Thyroid gland (tissue), 4 donors: ENCODE results near the gene SCYGR2. TPM values are rescaled to one million over a fixed set of nuclear protein-coding genes. Genes with fewer than 3 reads are reported as not detected.

Source experiments
- DNase-seq, 2 donors: peaks; one replicate each; pipeline ENCODE4 v3.0.0-alpha.2; 2019
- H3K27ac ChIP-seq, 3 donors: fragments of 200-600 bp; sonication (generic); 1 replicate in 2 of 3; 2 replicates in 1 of 3; pipeline ENCODE4 v1.5.1; 2016 to 2019; ENCODE audit warnings: mild to moderate bottlenecking in 1 of 3, moderate library complexity in 1 of 3
- H3K27me3 ChIP-seq: fragments of 200-600 bp; sonication (generic); one replicate; pipeline ENCODE4 v1.5.1; 2019
- H3K36me3 ChIP-seq, 2 donors: fragments of 200-600 bp; sonication (generic); one replicate each; pipeline ENCODE4 v1.5.1; 2016 to 2019
- H3K4me1 ChIP-seq, 2 donors: fragments of 200-600 bp; sonication (generic); one replicate each; pipeline ENCODE4 v1.5.1; 2017 to 2019
- H3K4me3 ChIP-seq, 3 donors: fragments of 200-600 bp; sonication (generic); replicated peaks in 1 of 3; 1 replicate in 2 of 3; 2 replicates in 1 of 3; pipeline ENCODE4 v1.5.1; 2016; ENCODE audit warnings: mild to moderate bottlenecking in 1 of 3
- H3K9me3 ChIP-seq: fragments of 200-600 bp; sonication (generic); one replicate; pipeline ENCODE4 v1.5.1; 2017
- POLR2A ChIP-seq, 2 donors: fragments of 450-650 bp; IDR thresholded peaks; one replicate each; pipeline ENCODE4 v1.6.1; 2017; ENCODE audit warnings: antibody characterized with exemption in 2 of 2, mild to moderate bottlenecking in 2 of 2, moderate library complexity in 1 of 2
- WGBS, 2 donors: methylation state at CpG; one replicate each; pipeline ENCODE4 v1.1.5; 2017; 5-methylcytosine and 5-hydroxymethylcytosine counted together
- intact Hi-C: fragments of 100-400 bp; cut with DNase I; formaldehyde crosslinking; loops from one replicate; pipeline ENCODE4 v1.15.1; 2023
- total RNA-seq, 4 donors: library from RNA; depleted of rRNA; stranded (reverse); fragments of >200 nt; gene quantifications; one replicate each; pipeline ENCODE4 v1.2.3, GENCODE V29; 2016
- TF ChIP-seq, protein P1 (sequence below), 6 experiments: fragments of 200-600 bp in 3 of 6; fragments of 450-650 bp in 3 of 6; sonication (generic) in 3 of 6; IDR thresholded peaks; one replicate each; pipeline ENCODE4 v1.5.1; 2016 to 2019; ENCODE audit warnings: antibody characterized with exemption in 6 of 6, mild to moderate bottlenecking in 2 of 6, inconsistent platforms in 1 of 6, moderate library complexity in 1 of 6

The SCYGR2 gene
- total RNA-seq, 4 donors from 2014 or later, result not detected

DNA sequence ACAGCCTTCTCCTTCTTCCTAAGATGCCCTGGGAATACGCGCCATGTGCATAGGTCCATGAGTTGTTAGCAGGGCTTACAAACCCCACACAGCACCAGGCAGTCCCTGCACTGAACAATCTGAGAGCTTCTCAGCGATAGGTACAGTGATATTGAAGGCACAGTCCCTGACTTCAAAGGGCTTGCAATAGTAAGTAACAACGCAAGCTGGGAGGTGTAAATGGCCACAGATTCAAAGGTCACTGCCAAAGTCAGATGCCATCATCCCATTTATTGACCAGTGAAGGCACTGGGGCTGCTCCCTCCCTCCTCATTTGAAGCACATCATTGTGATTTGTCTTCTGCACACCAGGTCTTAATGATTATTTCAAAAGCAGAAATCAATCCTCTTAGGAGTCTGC lies 16.5 kb downstream of the SCYGR2 start:
- intact Hi-C loops, result no loop called here
- 84 to 91% methylated on average over 4 of the region's 4 CpGs for WGBS, 2 donors
- Histone ChIP-seq H3K9me3 (no peaks in the 10 kb centered on the region), H3K27me3 (no peaks in the 10 kb centered on the region), H3K27ac (no peak overlapping the region), H3K36me3 (no peaks in the 10 kb centered on the region), H3K4me3 (no peak overlapping the region), H3K4me1 (no peaks in the 10 kb centered on the region)
- no peak for DNase-seq
- TF ChIP-seq POLR2A (IDR thresholded peaks at IDR 0.05), result no peak
- TF ChIP-seq, protein P1, sequence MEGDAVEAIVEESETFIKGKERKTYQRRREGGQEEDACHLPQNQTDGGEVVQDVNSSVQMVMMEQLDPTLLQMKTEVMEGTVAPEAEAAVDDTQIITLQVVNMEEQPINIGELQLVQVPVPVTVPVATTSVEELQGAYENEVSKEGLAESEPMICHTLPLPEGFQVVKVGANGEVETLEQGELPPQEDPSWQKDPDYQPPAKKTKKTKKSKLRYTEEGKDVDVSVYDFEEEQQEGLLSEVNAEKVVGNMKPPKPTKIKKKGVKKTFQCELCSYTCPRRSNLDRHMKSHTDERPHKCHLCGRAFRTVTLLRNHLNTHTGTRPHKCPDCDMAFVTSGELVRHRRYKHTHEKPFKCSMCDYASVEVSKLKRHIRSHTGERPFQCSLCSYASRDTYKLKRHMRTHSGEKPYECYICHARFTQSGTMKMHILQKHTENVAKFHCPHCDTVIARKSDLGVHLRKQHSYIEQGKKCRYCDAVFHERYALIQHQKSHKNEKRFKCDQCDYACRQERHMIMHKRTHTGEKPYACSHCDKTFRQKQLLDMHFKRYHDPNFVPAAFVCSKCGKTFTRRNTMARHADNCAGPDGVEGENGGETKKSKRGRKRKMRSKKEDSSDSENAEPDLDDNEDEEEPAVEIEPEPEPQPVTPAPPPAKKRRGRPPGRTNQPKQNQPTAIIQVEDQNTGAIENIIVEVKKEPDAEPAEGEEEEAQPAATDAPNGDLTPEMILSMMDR (IDR thresholded peaks at IDR 0.05), result no peak

DNA sequence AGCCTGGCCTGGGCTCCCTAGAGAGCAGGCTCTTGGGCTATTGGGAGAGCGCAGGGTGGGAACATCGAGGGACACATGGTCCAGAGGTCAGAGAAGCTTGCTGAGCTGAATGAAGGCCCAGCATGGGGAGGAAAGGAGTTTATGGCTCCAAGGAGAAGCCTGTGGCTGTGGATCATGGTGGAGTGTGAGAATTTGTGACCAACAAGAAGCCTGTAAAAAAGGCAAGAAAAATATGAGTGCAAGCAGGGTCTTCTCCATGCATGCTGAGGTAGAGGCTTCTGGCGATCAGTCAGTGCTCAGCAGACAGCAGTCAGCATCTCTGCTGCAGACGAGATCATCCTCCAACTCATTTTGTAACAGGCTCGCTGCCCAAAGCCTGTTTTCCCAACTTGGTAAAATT lies 17.2 kb downstream of the SCYGR2 start:
- H3K4me3 ChIP-seq, result no peak overlapping the region
- H3K9me3 ChIP-seq, result no peaks in the 10 kb centered on the region
- intact Hi-C loops, result no loop called here
- 70 to 79% methylated on average over 5 of the region's 5 CpGs for WGBS, 2 donors
- no peaks in the 10 kb centered on the region for H3K36me3 ChIP-seq
- H3K27me3 ChIP-seq, result no peaks in the 10 kb centered on the region
- DNase-seq, result no peak
- TF ChIP-seq, protein P1 (IDR thresholded peaks at IDR 0.05), result no peak
- no peak for TF ChIP-seq POLR2A (IDR thresholded peaks at IDR 0.05)
- no peak overlapping the region for H3K27ac ChIP-seq
- no peaks in the 10 kb centered on the region for H3K4me1 ChIP-seq

DNA sequence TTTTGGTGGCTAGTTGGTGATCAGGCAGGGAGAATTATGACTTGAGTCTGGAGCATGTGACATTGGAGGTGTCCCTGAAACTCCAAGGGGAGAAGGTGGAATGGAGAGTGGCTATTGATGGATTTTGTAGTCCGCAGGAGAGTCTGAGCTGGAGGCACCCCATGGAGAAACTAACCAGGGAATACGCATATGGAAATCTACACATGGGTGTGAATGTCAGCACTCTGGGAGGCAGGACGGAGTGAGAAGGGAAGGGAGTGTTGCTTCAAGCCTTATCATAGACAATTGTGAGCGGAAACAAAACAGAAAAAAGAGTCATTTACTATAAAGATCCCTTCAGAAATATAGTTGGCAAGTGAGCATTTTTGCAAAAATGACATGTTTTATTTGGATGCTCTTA lies 17.9 kb downstream of the SCYGR2 start:
- H3K4me1 ChIP-seq, result no peaks in the 10 kb centered on the region
- no peak overlapping the region for H3K27ac ChIP-seq
- WGBS, 2 donors, result 40 to 45% methylated on average over 4 of the region's 4 CpGs
- TF ChIP-seq, protein P1 (IDR thresholded peaks at IDR 0.05), result no peak
- TF ChIP-seq POLR2A (IDR thresholded peaks at IDR 0.05), result no peak
- no peak for DNase-seq
- no peak overlapping the region for H3K4me3 ChIP-seq
- H3K36me3 ChIP-seq, result no peaks in the 10 kb centered on the region
- intact Hi-C loops, result no loop called here
- no peaks in the 10 kb centered on the region for H3K27me3 ChIP-seq
- H3K9me3 ChIP-seq, result no peaks in the 10 kb centered on the region

DNA sequence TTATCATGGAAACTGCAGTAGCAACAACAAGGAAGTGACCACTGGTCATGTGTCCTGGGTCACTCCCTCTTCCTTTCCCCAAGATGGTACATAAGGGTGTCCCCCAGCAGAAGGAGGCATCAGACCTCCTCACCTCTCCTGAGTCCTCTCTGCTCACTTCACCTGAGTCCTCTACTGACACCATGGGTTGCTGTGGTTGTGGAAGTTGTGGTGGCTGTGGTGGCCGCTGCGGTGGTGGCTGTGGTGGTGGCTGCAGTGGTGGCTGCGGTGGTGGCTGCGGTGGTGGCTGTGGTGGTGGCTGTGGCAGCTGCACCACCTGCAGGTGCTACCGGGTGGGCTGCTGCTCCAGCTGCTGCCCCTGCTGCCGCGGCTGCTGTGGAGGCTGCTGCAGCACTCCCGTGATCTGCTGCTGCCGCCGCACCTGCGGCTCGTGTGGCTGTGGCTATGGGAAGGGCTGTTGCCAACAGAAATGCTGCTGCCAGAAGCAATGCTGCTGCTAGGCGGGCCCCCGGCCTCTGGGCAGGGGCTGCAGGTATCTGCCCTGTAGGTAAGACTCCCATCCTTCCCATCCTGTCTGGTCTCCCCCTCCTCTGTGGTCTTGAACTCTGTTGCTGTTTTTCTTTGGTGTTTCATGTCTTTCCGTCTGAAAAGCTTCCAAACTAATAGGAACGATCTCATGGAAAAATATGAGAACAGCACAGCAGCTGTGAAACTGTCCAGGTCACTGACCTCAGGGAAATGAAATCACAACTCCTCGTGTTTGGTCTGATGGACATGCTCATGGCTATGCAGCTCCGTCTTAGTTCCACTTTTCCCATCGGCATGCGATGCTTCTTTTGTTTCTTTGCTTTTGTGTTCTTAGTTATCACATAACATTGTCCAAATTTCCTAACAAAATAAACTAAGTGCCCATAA lies 18.9 kb downstream of the SCYGR2 start, which contains the start of gene SCYGR4:
SCYGR4 (plus strand) TSS at position 183 of the 915 bp plus-strand sequence; CDS start at position 183, 0 bp downstream.
- Histone ChIP-seq H3K9me3 (no peaks in the 10 kb centered on the region), H3K4me1 (no peaks in the 10 kb centered on the region), H3K27ac (no peak within 1 kb of the TSS), H3K36me3 (no peaks in the 10 kb centered on the region), H3K27me3 (no peaks in the 10 kb centered on the region), H3K4me3 (no peak within 1 kb of the TSS)
- 77 to 82% methylated on average over 13 of the region's 20 CpGs for WGBS, 2 donors
- intact Hi-C loops, result no loop called here
- TF ChIP-seq, protein P1 (IDR thresholded peaks at IDR 0.05), result no peak
- TF ChIP-seq POLR2A (IDR thresholded peaks at IDR 0.05), result no peak
- DNase-seq, result no peak

DNA sequence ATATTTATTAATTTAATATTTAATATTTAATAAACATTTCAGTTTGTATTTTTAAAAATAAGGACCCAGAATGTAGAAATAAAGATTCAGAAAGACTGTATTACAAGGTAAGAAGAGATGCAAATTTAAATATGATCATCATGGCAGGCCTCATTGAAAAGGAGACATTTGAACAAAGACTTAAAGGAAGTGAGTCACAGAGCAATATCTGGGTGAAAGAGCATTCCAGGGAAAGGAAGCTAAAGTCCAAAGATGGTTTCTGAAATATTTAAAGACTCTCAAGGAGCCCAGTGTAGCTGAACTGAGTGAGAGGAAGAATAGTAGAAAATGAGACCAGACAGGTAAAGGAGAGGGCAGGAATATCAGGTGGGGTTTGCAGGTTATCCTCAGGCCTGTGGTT lies 24.5 kb downstream of the SCYGR2 start:
- intact Hi-C loops, result no loop called here
- no peaks in the 10 kb centered on the region for H3K9me3 ChIP-seq
- H3K36me3 ChIP-seq, result no peaks in the 10 kb centered on the region
- no peaks in the 10 kb centered on the region for H3K27me3 ChIP-seq
- no peak for DNase-seq
- TF ChIP-seq, protein P1 (IDR thresholded peaks at IDR 0.05), result no peak
- TF ChIP-seq POLR2A (IDR thresholded peaks at IDR 0.05), result no peak
- H3K4me3 ChIP-seq, result no peak overlapping the region
- no peak overlapping the region for H3K27ac ChIP-seq
- no peaks in the 10 kb centered on the region for H3K4me1 ChIP-seq
